Spleen (tissue), 11 donors: Measurements from ENCODE around the gene TSNAXIP1. TPM values are rescaled to one million over a fixed set of nuclear protein-coding genes. Genes with fewer than 3 reads are reported as not detected.

Source experiments
- DNase-seq: peaks from one replicate; pipeline ENCODE4 v3.0.0-alpha.2; 2020
- H3K27ac ChIP-seq, 8 donors: fragments of 200-600 bp; sonication (generic) in 7 of 8; 1 replicate in 4 of 8; 2 replicates in 4 of 8; pipeline versions ENCODE4 v1.5.0 to v1.8.0; 2016 to 2021; ENCODE audit warnings: inconsistent platforms in 4 of 8, mild to moderate bottlenecking in 4 of 8, moderate library complexity in 1 of 8
- H3K27me3 ChIP-seq, 7 donors: fragments of 200-600 bp; sonication (generic) in 6 of 7; replicated peaks in 1 of 7; 1 replicate in 4 of 7; 2 replicates in 3 of 7; pipeline versions ENCODE4 v1.5.0 to v1.8.0; 2016 to 2021; ENCODE audit warnings: inconsistent platforms in 3 of 7, mild to moderate bottlenecking in 1 of 7
- H3K36me3 ChIP-seq, 6 donors: fragments of 200-600 bp; sonication (generic) in 5 of 6; 1 replicate in 4 of 6; 2 replicates in 2 of 6; pipeline versions ENCODE4 v1.5.0 to v1.8.0; 2016 to 2021; ENCODE audit warnings: inconsistent platforms in 2 of 6
- H3K4me1 ChIP-seq, 6 donors: fragments of 200-600 bp; sonication (generic) in 5 of 6; 1 replicate in 3 of 6; 2 replicates in 3 of 6; pipeline versions ENCODE4 v1.5.0 to v1.8.0; 2016 to 2021; ENCODE audit warnings: inconsistent platforms in 3 of 6
- H3K4me3 ChIP-seq, 8 donors: fragments of 200-600 bp; sonication (generic) in 7 of 8; 1 replicate in 4 of 8; 2 replicates in 4 of 8; pipeline versions ENCODE4 v1.5.0 to v1.8.0; 2016 to 2021; ENCODE audit warnings: inconsistent platforms in 4 of 8, mild to moderate bottlenecking in 4 of 8, moderate library complexity in 2 of 8
- H3K9me3 ChIP-seq, 8 donors: fragments of 200-600 bp; sonication (generic) in 7 of 8; 1 replicate in 4 of 8; 2 replicates in 4 of 8; pipeline versions ENCODE4 v1.5.0 to v1.8.0; 2016 to 2021; ENCODE audit warnings: inconsistent platforms in 4 of 8
- CTCF ChIP-seq, 11 experiments: fragments of 200-600 bp in 7 of 11; fragments of 450-650 bp in 4 of 11; sonication (generic) in 4 of 11; IDR thresholded peaks in 8 of 11; conservative IDR thresholded peaks in 3 of 11; 1 replicate in 7 of 11; 2 replicates in 4 of 11; pipeline versions ENCODE4 v1.4.0 to v1.8.0; 2016 to 2021; ENCODE audit warnings: antibody characterized with exemption in 11 of 11, inconsistent platforms in 4 of 11, mild to moderate bottlenecking in 1 of 11
- POLR2A ChIP-seq, 3 donors: fragments of 450-650 bp; IDR thresholded peaks; one replicate each; pipeline ENCODE4 v1.5.1; 2017; ENCODE audit warnings: antibody characterized with exemption in 3 of 3, mild to moderate bottlenecking in 1 of 3
- POLR2AphosphoS5 ChIP-seq, 3 donors: sonication (generic); formaldehyde crosslinking; IDR thresholded peaks; one replicate each; pipeline ENCODE4 v1.5.1; 2017; ENCODE audit warnings: antibody characterized with exemption in 3 of 3
- WGBS, 5 donors: extraction: QIAGEN DNeasy Blood & Tissue Kit in 3 of 5; methylation state at CpG; one replicate each; pipeline versions ENCODE4 v1.1.5 to v1.1.7; 2013 to 2018; 5-methylcytosine and 5-hydroxymethylcytosine counted together
- intact Hi-C: fragments of 100-400 bp; cut with DNase I; formaldehyde crosslinking; loops from one replicate; pipeline ENCODE4 v1.15.0; 2023; ENCODE audit warnings: low total_unique reads
- polyA plus RNA-seq, 3 donors: library from polyadenylated mRNA; stranded (reverse); fragments of 200-250 nt; gene quantifications; one replicate each; pipeline ENCODE4 v1.2.1, GENCODE V29; 2013
- total RNA-seq, 7 donors: library from RNA; depleted of rRNA in 3 of 7; stranded (reverse); fragments of >200 nt in 3 of 7; fragmentation: NEBNext Ultra II Directional in 4 of 7; extraction: Animal tissue kit (Norgen Biotek cat#: 25700) in 4 of 7; gene quantifications; one replicate each; pipeline versions ENCODE4 v1.1.0 to v1.2.1, GENCODE V29; 2016 to 2021
- donor health status: healthy with polysubstance abuse.
- donor health status: DM: no; HTN: no; CAD: no; lungs with moderate emphysema.
- donor health status: DM: no; HTN: no; CAD: no.
- donor health status: Bipolar disorder and iron deficiency.
- donor health status: healthy.
- donor health status: DM: no; HTN: no; CAD: no.
- donor health status: DM: yes; HTN: yes; CAD: no.

The TSNAXIP1 gene
- total and polyA plus RNA-seq, 10 donors, result 0.44 to 2.7 (median 0.86) TPM

- TF ChIP-seq CTCF (IDR thresholded peaks at IDR 0.05 in 8 of 11, conservative IDR thresholded peaks at IDR 0.05 in 3 of 11), result no peak
- no peak for TF ChIP-seq POLR2AphosphoS5 (IDR thresholded peaks at IDR 0.05)
- no peak for TF ChIP-seq POLR2A (IDR thresholded peaks at IDR 0.05)
- H3K27me3 ChIP-seq, result no peaks in the 10 kb centered on the region
- 64 to 95% (median 89%) methylated on average over 2 of the region's 2 CpGs for WGBS, 5 donors
- no peak overlapping the region for H3K27ac ChIP-seq
- H3K4me3 ChIP-seq, result no peak overlapping the region
- H3K36me3 ChIP-seq, result peaks cover 0 to 75% (median 53%) of the 10 kb centered on the region in 6 donors
- intact Hi-C loops, result no loop called here
- H3K9me3 ChIP-seq, result no peaks in the 10 kb centered on the region
- DNase-seq, result no peak
- peaks cover 0 to 12% (median 0%) of the 10 kb centered on the region in 6 donors for H3K4me1 ChIP-seq
Observed at GRCh38 chr16:67864594-67864993, 57.9 kb downstream of the TSNAXIP1 start.

GRCh38 chr16:67865318-67865717 lies 58.6 kb downstream of the TSNAXIP1 start:
- no peaks in the 10 kb centered on the region for H3K9me3 ChIP-seq
- 89 to 100% (median 96%) methylated on average over 2 of the region's 2 CpGs for WGBS, 5 donors
- H3K27ac ChIP-seq, result no peak overlapping the region
- intact Hi-C loops, result no loop called here
- H3K4me1 ChIP-seq, result peaks cover 0 to 12% (median 0%) of the 10 kb centered on the region in 6 donors
- no peaks in the 10 kb centered on the region for H3K27me3 ChIP-seq
- DNase-seq, result no peak
- no peak overlapping the region for H3K4me3 ChIP-seq
- H3K36me3 ChIP-seq, result peaks cover 0 to 80% (median 59%) of the 10 kb centered on the region in 6 donors
- no peak for TF ChIP-seq POLR2AphosphoS5 (IDR thresholded peaks at IDR 0.05)
- TF ChIP-seq CTCF (IDR thresholded peaks at IDR 0.05 in 8 of 11, conservative IDR thresholded peaks at IDR 0.05 in 3 of 11), result peak in 5 of 11 experiments; percentile 14 to 35 (median 22)
- TF ChIP-seq POLR2A (IDR thresholded peaks at IDR 0.05), result no peak

- Histone ChIP-seq H3K27me3 (no peaks in the 10 kb centered on the region), H3K4me1 (peaks cover 5 to 21% (median 11%) of the 10 kb centered on the region in 6 donors), H3K36me3 (peaks cover 0 to 74% (median 58%) of the 10 kb centered on the region in 6 donors), H3K9me3 (no peaks in the 10 kb centered on the region), H3K27ac (no peak overlapping the region), H3K4me3 (no peak overlapping the region)
- WGBS, 5 donors, result 92 to 99% (median 95%) methylated on average over 6 of the region's 6 CpGs
- no peak for DNase-seq
- TF ChIP-seq POLR2A (IDR thresholded peaks at IDR 0.05), result no peak
- intact Hi-C loops, result no loop called here
Observed at GRCh38 chr16:67868290-67868689, 61.6 kb downstream of the TSNAXIP1 start.

- Histone ChIP-seq H3K9me3 (no peaks in the 10 kb centered on the region), H3K36me3 (peaks cover 0 to 71% (median 58%) of the 10 kb centered on the region in 6 donors), H3K4me3 (no peak overlapping the region), H3K27me3 (no peaks in the 10 kb centered on the region), H3K27ac (no peak overlapping the region), H3K4me1 (peaks cover 18 to 35% (median 23%) of the 10 kb centered on the region in 6 donors)
- WGBS, 5 donors, result 85 to 94% (median 90%) methylated on average over 6 to 7 of the region's 7 CpGs
- no peak for DNase-seq
- TF ChIP-seq POLR2AphosphoS5 (IDR thresholded peaks at IDR 0.05), result no peak
- TF ChIP-seq CTCF (IDR thresholded peaks at IDR 0.05 in 8 of 11, conservative IDR thresholded peaks at IDR 0.05 in 3 of 11), result no peak
- no peak for TF ChIP-seq POLR2A (IDR thresholded peaks at IDR 0.05)
- intact Hi-C loops, result no loop called here
Observed at GRCh38 chr16:67869653-67870052, 63.0 kb downstream of the TSNAXIP1 start.
